HepG2 (cell line): ENCODE data around the gene TUBA8. TPM values are rescaled to one million over a fixed set of nuclear protein-coding genes. Genes with fewer than 3 reads are reported as not detected.
"Not testable (repeated sequence)": the region's sequence is repeated elsewhere in the genome, so short reads cannot be mapped to it uniquely, and the experiment has no call there.

Experiments used
- ATAC-seq: fragments of 200-7000 bp; cut with Tn5 transposase; 3 replicates; pipeline ENCODE4 v1.9.1; 2020; ENCODE audit warnings: mild to moderate bottlenecking, moderate library complexity
- BruUV-seq: library from RNA; stranded (reverse); fragments of 400-500 nt; replicated peaks from 2 replicates; lab custom pipeline; 2021; lab: Mats Ljungman, UMichigan
- CTCF ChIA-PET: fragments of 300-600 bp; formaldehyde crosslinking; extraction: SDS; loops from one replicate; lab custom pipeline; 2021; ENCODE audit warnings: low total read pairs, inconsistent platforms, low intra/inter-chr PET ratio; lab: Yijun Ruan, JAX
- POLR2A ChIA-PET: fragments of 350-600 bp; sonication (Branson Sonifier 250); formaldehyde crosslinking; loops from one replicate; lab custom pipeline; 2020; ENCODE audit warnings: antibody characterized with exemption, inconsistent platforms; lab: Yijun Ruan, JAX
- DNase-seq: peaks from one replicate; pipeline ENCODE4 v3.0.0-alpha.2; 2015; ENCODE audit warnings: low spot score
- FAIRE-seq: peaks from 3 replicates; lab custom pipeline; 2011; peaks lifted over from hg19 to GRCh38; lab: Jason Lieb, UNC
- H2AFZ ChIP-seq: one replicate; pipeline ENCODE4 v1.6.1; 2011; ENCODE audit warnings: low read length, inconsistent platforms
- H3K27ac ChIP-seq: fragments of 300-600 bp; 3 replicates; pipeline ENCODE4 v1.8.0; 2011; ENCODE audit warnings: mixed run types, mild to moderate bottlenecking, mixed read lengths, low read length, inconsistent platforms; ENCODE audit not compliant: insufficient read depth; ENCODE audit errors: extremely low read length
- H3K27me3 ChIP-seq, 2 experiments: fragments of 200-600 bp in 1 of 2; 2 replicates in 1 of 2; 3 replicates in 1 of 2; pipeline versions ENCODE4 v1.6.0 to v1.8.0; 2011; ENCODE audit warnings: low read length in 2 of 2, mild to moderate bottlenecking in 2 of 2, moderate library complexity in 2 of 2, inconsistent platforms in 1 of 2; ENCODE audit not compliant: insufficient read depth in 2 of 2, control insufficient read depth in 1 of 2
- H3K36me3 ChIP-seq, 2 experiments: fragments of 200-600 bp in 1 of 2; replicated peaks in 1 of 2; 2 replicates in 1 of 2; 3 replicates in 1 of 2; pipeline versions ENCODE4 v1.5.1 to v1.8.0; 2011; ENCODE audit warnings: low read length in 2 of 2, inconsistent platforms in 1 of 2; ENCODE audit not compliant: insufficient read depth in 2 of 2, control insufficient read depth in 1 of 2
- H3K4me1 ChIP-seq: 2 replicates; pipeline ENCODE4 v1.5.1; 2012; ENCODE audit warnings: low read length, inconsistent platforms; ENCODE audit not compliant: insufficient read depth
- H3K4me2 ChIP-seq: 2 replicates; pipeline ENCODE4 v1.6.0; 2011; ENCODE audit warnings: low read depth, low read length, inconsistent platforms
- H3K4me3 ChIP-seq, 3 experiments: fragments of 200-600 bp in 1 of 3; sonication (generic), shearing (Covaris generic) in 1 of 3; replicated peaks in 1 of 3; 2 replicates each; pipeline ENCODE4 v1.5.1; 2011 to 2016; ENCODE audit warnings: low read length in 3 of 3, inconsistent platforms in 2 of 3, low read depth in 2 of 3, mild to moderate bottlenecking in 2 of 3, control low read depth in 1 of 3, mixed read lengths in 1 of 3; ENCODE audit not compliant: insufficient read depth in 1 of 3
- H3K79me2 ChIP-seq: one replicate; pipeline ENCODE4 v1.6.1; 2011; ENCODE audit warnings: low read length, inconsistent platforms; ENCODE audit not compliant: insufficient read depth
- H3K9ac ChIP-seq: 2 replicates; pipeline ENCODE4 v1.6.0; 2011; ENCODE audit warnings: mild to moderate bottlenecking, low read depth, low read length, inconsistent platforms; ENCODE audit not compliant: insufficient read depth
- H3K9me3 ChIP-seq: 2 replicates; pipeline ENCODE4 v1.5.1; 2012; ENCODE audit warnings: mild to moderate bottlenecking, low read length
- H4K20me1 ChIP-seq: 2 replicates; pipeline ENCODE4 v1.6.0; 2011; ENCODE audit warnings: inconsistent platforms, mild to moderate bottlenecking, low read length, moderate library complexity; ENCODE audit not compliant: insufficient read depth
- CEBPZ ChIP-seq: IDR thresholded peaks from 2 replicates; pipeline ENCODE4 v1.6.1; 2012; ENCODE audit warnings: low read length, improper control_type of control experiment
- ELF3 ChIP-seq: IDR thresholded peaks from 2 replicates; pipeline ENCODE4 v1.6.1; 2016; ENCODE audit warnings: missing genetic modification reagents, missing compliant biosample characterization
- HIVEP1 ChIP-seq: sonication (generic); formaldehyde crosslinking; IDR thresholded peaks from 2 replicates; pipeline ENCODE4 v1.4.0; 2020; ENCODE audit warnings: mild to moderate bottlenecking, missing genetic modification reagents
- ZBTB46 ChIP-seq: sonication (generic); formaldehyde crosslinking; IDR thresholded peaks from 2 replicates; pipeline ENCODE4 v1.4.0; 2020; ENCODE audit warnings: mild to moderate bottlenecking, missing genetic modification reagents, borderline replicate concordance
- ZFP36L1 ChIP-seq: sonication (generic); formaldehyde crosslinking; IDR thresholded peaks from 2 replicates; pipeline ENCODE4 v1.8.0; 2022; ENCODE audit warnings: mild to moderate bottlenecking, missing genetic modification reagents, moderate library complexity
- ZFP62 ChIP-seq: sonication (generic); formaldehyde crosslinking; IDR thresholded peaks from 2 replicates; pipeline ENCODE4 v1.4.0; 2020; ENCODE audit warnings: missing genetic modification reagents
- ZNF235 ChIP-seq: sonication (generic); formaldehyde crosslinking; IDR thresholded peaks from 2 replicates; pipeline ENCODE4 v1.8.1; 2023; ENCODE audit warnings: mild to moderate bottlenecking, missing genetic modification reagents, borderline replicate concordance
- ZNF275 ChIP-seq: sonication (generic); formaldehyde crosslinking; IDR thresholded peaks from 2 replicates; pipeline ENCODE4 v1.8.0; 2022; ENCODE audit warnings: missing genetic modification reagents, mild to moderate bottlenecking, inconsistent platforms, borderline replicate concordance
- ZNF326 ChIP-seq: sonication (generic); formaldehyde crosslinking; IDR thresholded peaks from 2 replicates; pipeline ENCODE4 v1.4.0; 2020; ENCODE audit warnings: missing genetic modification reagents, borderline replicate concordance
- ZNF639 ChIP-seq: conservative IDR thresholded peaks from 2 replicates; pipeline ENCODE4 v1.6.1; 2018; ENCODE audit warnings: missing genetic modification reagents
- WGBS: methylation state at CpG from one replicate; pipeline ENCODE4 v1.1.6; 2017; ENCODE audit warnings: low lambda C conversion rate; 5-methylcytosine and 5-hydroxymethylcytosine counted together
- in situ Hi-C: cut with HindIII; loops from 2 replicates; pipeline ENCODE4 v1.10.0; 2017; ENCODE audit warnings: low pct_unique_long_range_greater_than_20kb; ENCODE audit not compliant: extremely low pct_ligation_motif_present
- intact Hi-C: fragments of 100-400 bp; cut with micrococcal nuclease; formaldehyde crosslinking; loops from one replicate; pipeline ENCODE4 v1.10.0; 2022; ENCODE audit not compliant: unreplicated experiment
- polyA plus RNA-seq, 8 experiments: library from polyadenylated mRNA; depleted of rRNA in 3 of 8; stranded (reverse) in 7 of 8; unstranded in 1 of 8; fragments of >200 nt; fragmentation: Illumina TruSeq in 4 of 8; extraction: Trizol in 4 of 8; gene quantifications; 2 replicates each; pipeline versions ENCODE4 v1.2.1 to v1.2.3, GENCODE V29; 2011 to 2016; ENCODE audit warnings: low read depth in 4 of 8, missing spikeins in 1 of 8, mixed read lengths in 1 of 8; ENCODE audit not compliant: insufficient read depth in 1 of 8
- total RNA-seq, 5 experiments: library from RNA; depleted of rRNA; stranded (reverse); fragments of >200 nt; fragmentation: Illumina TruSeq; extraction: Trizol; gene quantifications; 2 replicates each; pipeline ENCODE4 v1.2.3, GENCODE V29; 2016; ENCODE audit warnings: low read depth in 1 of 5

Gene TUBA8
- total and polyA plus RNA-seq, 2 of the 13 experiments (the other 11 are each of a cell fraction or from before 2014, with no cell fraction given) = 0.35 to 0.69 TPM

GRCh38 chr22:18063715-18064114 lies 46.9 kb upstream of the TUBA8 start:
- H3K4me3 ChIP-seq, in situ Hi-C loops, BruUV-seq, CTCF ChIA-PET, H3K36me3 ChIP-seq, H3K9ac ChIP-seq, H3K27me3 ChIP-seq, ATAC-seq, H3K4me2 ChIP-seq, H3K79me2 ChIP-seq, intact Hi-C loops, H2AFZ ChIP-seq, FAIRE-seq, H3K9me3 ChIP-seq, H3K27ac ChIP-seq, DNase-seq, H4K20me1 ChIP-seq: not testable (repeated sequence)
- WGBS = 87% methylated on average over 6 of the region's 6 CpGs
- POLR2A ChIA-PET = interaction anchor here (0.7 to 4.0 kb wide), 4 partner anchors 13 to 69 kb away, joined by 3 to 57 read pairs (median 4); partner anchors contain the start of gene PEX26
- peaks cover 74% of the 10 kb centered on the region for H3K4me1 ChIP-seq

- Histone ChIP-seq H2AFZ (no peak overlapping the region), H3K4me3 (no peak overlapping the region), H3K9ac (no peak overlapping the region), H3K9me3 (no peaks in the 10 kb centered on the region), H3K27ac (no peak overlapping the region), H3K4me1 (peaks cover 74% of the 10 kb centered on the region), H3K27me3 (no peaks in the 10 kb centered on the region), H3K36me3 (no peaks in the 10 kb centered on the region), H3K79me2 (no peaks in the 10 kb centered on the region), H3K4me2 (no peak overlapping the region), H4K20me1 (no peaks in the 10 kb centered on the region)
- in situ Hi-C loops = no loop called here
- BruUV-seq = no TSS peak
- WGBS = 74% methylated on average over 7 of the region's 7 CpGs
- no peak for ATAC-seq
- intact Hi-C loops = no loop called here
- FAIRE-seq = no peak
- ChIA-PET POLR2A (interaction anchor here (0.6 to 2.8 kb wide), 3 partner anchors 9 to 20 kb away, joined by 3 to 13 read pairs (median 6); partner anchors contain the start of gene PEX26), CTCF (no interaction called here)
- DNase-seq = no peak
- no peak for TF ChIP-seq ZBTB46 (CRISPR knock-in tag)
- TF ChIP-seq ELF3 (CRISPR knock-in tag) = no peak
- TF ChIP-seq ZNF639 = no peak
- TF ChIP-seq CEBPZ = no peak
- no peak for TF ChIP-seq ZNF275 (CRISPR knock-in tag)
- no peak for TF ChIP-seq ZFP62
- TF ChIP-seq ZNF235 (CRISPR knock-in tag) = no peak
- no peak for TF ChIP-seq HIVEP1 (CRISPR knock-in tag)
- TF ChIP-seq ZFP36L1 (CRISPR knock-in tag) = no peak
- TF ChIP-seq ZNF326 (CRISPR knock-in tag) = no peak
These were observed 46.0 kb upstream of the TUBA8 start for GRCh38 chr22:18064636-18065035.
